ENCODE data around the gene PCBP3. TPM values are rescaled to one million over a fixed set of nuclear protein-coding genes. Genes with fewer than 3 reads are reported as not detected.

PCBP3 gene
- total RNA-seq, 1 experiment from 2014 or later: not detected

DNA sequence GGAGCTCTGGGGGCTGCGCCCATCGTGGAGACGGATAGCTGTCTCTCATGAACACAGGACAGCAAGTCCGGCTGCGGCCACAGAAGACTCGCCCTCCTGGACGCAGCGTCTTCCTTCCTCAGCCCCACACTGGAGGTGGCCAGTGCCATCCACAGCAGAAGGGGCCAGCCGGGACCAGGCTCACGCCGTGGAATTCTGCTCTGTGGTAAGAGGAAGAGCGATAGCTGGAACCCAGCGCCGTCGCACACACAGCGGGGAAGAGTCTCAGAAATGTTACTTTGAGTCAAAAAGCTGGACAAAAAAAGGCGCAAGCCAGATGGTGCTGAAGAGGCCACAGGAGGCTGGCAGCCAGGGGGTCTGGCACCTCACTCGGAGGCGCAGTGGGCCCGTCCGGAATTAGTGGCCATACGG is 224.2 kb downstream of the PCBP3 start:
- H3K9me2 ChIP-seq (ENCODE audit: insufficient read depth): no peaks in the 10 kb centered on the region
- H3K27me3 ChIP-seq (ENCODE audit: insufficient read depth, low read depth): 0 out of 2 replicates have a peak, but pooled peaks cover 9% of the 10 kb centered on the region
- H3K4me3 ChIP-seq: no peak overlapping the region
- H3K4me2 ChIP-seq: no peak overlapping the region
- H3K27ac ChIP-seq: no peak overlapping the region
- ChIA-PET POLR2A (ENCODE audit: unreplicated experiment) (no interaction called here), CTCF (no interaction called here)
- H3K9me3 ChIP-seq (ENCODE audit: insufficient read depth, low read depth): no peaks in the 10 kb centered on the region
- H3K4me1 ChIP-seq (replicated peaks; ENCODE audit: insufficient read depth): no peaks in the 10 kb centered on the region
- no peaks in the 10 kb centered on the region for H3K36me3 ChIP-seq (ENCODE audit: low read depth)
- no peaks in the 10 kb centered on the region for H4K20me1 ChIP-seq (ENCODE audit: insufficient read depth)
- no TSS peak for BruUV-seq (replicated peaks)
- intact Hi-C loops (cut with micrococcal nuclease; ENCODE audit: unreplicated experiment): no loop called here
- no peaks in the 10 kb centered on the region for H3F3A ChIP-seq (ENCODE audit: insufficient read depth, low read depth)
- TF ChIP-seq, protein P1, sequence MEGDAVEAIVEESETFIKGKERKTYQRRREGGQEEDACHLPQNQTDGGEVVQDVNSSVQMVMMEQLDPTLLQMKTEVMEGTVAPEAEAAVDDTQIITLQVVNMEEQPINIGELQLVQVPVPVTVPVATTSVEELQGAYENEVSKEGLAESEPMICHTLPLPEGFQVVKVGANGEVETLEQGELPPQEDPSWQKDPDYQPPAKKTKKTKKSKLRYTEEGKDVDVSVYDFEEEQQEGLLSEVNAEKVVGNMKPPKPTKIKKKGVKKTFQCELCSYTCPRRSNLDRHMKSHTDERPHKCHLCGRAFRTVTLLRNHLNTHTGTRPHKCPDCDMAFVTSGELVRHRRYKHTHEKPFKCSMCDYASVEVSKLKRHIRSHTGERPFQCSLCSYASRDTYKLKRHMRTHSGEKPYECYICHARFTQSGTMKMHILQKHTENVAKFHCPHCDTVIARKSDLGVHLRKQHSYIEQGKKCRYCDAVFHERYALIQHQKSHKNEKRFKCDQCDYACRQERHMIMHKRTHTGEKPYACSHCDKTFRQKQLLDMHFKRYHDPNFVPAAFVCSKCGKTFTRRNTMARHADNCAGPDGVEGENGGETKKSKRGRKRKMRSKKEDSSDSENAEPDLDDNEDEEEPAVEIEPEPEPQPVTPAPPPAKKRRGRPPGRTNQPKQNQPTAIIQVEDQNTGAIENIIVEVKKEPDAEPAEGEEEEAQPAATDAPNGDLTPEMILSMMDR (conservative IDR thresholded peaks at IDR 0.05): no peak
- TF ChIP-seq EZH2 (IDR thresholded peaks at IDR 0.05; ENCODE audit: low read depth): no peak
- DNase-seq: no peak
- no peak overlapping the region for H2AFZ ChIP-seq
- no peaks in the 10 kb centered on the region for H3K79me2 ChIP-seq (ENCODE audit: low read depth)

DNA sequence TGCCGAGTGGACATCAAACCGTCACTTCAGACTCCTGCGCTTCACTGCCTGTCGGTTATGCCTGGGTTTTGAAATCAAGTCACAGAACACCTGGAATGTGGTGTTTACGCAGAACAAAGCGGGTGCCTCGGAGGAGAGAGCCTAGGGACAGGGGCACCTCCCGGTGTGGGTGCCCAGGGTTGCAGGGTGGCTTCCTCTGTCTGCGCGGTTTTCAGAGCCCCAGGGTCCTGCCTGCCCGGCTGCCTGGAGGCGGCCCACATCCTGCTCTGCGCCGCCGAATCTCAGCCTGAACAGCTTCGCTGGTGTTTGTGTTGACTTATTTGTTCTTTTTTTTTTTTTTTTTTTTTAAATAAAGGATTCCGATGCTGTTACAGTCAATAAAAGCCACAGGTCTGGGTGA is 224.6 kb downstream of the PCBP3 start:
- H2AFZ ChIP-seq: no peak overlapping the region
- no peaks in the 10 kb centered on the region for H3K36me3 ChIP-seq (ENCODE audit: low read depth)
- ChIA-PET CTCF (no interaction called here), POLR2A (ENCODE audit: unreplicated experiment) (no interaction called here)
- H3K4me1 ChIP-seq (replicated peaks; ENCODE audit: insufficient read depth): no peaks in the 10 kb centered on the region
- intact Hi-C loops (cut with micrococcal nuclease; ENCODE audit: unreplicated experiment): no loop called here
- H3K9me3 ChIP-seq (ENCODE audit: insufficient read depth, low read depth): no peaks in the 10 kb centered on the region
- no peak overlapping the region for H3K27ac ChIP-seq
- H4K20me1 ChIP-seq (ENCODE audit: insufficient read depth): no peaks in the 10 kb centered on the region
- no peak overlapping the region for H3K4me2 ChIP-seq
- DNase-seq: no peak
- H3K4me3 ChIP-seq: no peak overlapping the region
- H3F3A ChIP-seq (ENCODE audit: insufficient read depth, low read depth): no peaks in the 10 kb centered on the region
- no TSS peak for BruUV-seq (replicated peaks)
- TF ChIP-seq, protein P1 (conservative IDR thresholded peaks at IDR 0.05): no peak
- no peak for TF ChIP-seq EZH2 (IDR thresholded peaks at IDR 0.05; ENCODE audit: low read depth)
- no peaks in the 10 kb centered on the region for H3K79me2 ChIP-seq (ENCODE audit: low read depth)
- H3K9me2 ChIP-seq (ENCODE audit: insufficient read depth): no peaks in the 10 kb centered on the region
- 0 out of 2 replicates have a peak, but pooled peaks cover 9% of the 10 kb centered on the region for H3K27me3 ChIP-seq (ENCODE audit: insufficient read depth, low read depth)

DNA sequence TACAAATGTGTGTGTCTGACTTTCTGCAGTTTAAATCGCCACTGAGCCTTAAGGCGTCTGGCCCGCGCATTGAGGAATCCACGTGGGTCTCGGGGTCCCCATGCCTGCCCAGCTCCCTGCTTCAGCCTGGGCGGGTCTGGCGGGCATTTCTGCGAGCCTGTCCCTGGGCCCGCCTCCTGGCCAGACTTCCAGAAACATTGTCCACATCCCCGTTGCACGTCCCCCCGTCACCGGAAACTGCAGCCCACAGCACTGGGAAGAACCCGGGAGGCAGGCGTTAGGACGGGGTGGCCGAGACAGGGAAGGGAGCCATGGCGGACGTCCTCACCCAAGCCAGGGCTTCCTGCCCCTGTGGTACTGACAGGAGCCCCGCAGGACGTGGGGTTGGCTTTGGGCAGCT is 225.0 kb downstream of the PCBP3 start:
- BruUV-seq (replicated peaks): no TSS peak
- Histone ChIP-seq H3K4me1 (replicated peaks; ENCODE audit: insufficient read depth) (no peaks in the 10 kb centered on the region), H3K27ac (no peak overlapping the region), H2AFZ (no peak overlapping the region), H3K9me3 (ENCODE audit: insufficient read depth, low read depth) (no peaks in the 10 kb centered on the region), H3F3A (ENCODE audit: insufficient read depth, low read depth) (no peaks in the 10 kb centered on the region), H3K27me3 (ENCODE audit: insufficient read depth, low read depth) (0 out of 2 replicates have a peak, but pooled peaks cover 9% of the 10 kb centered on the region), H3K79me2 (ENCODE audit: low read depth) (no peaks in the 10 kb centered on the region), H3K4me2 (no peak overlapping the region), H4K20me1 (ENCODE audit: insufficient read depth) (no peaks in the 10 kb centered on the region), H3K36me3 (ENCODE audit: low read depth) (no peaks in the 10 kb centered on the region), H3K9me2 (ENCODE audit: insufficient read depth) (no peaks in the 10 kb centered on the region), H3K4me3 (no peak overlapping the region)
- intact Hi-C loops (cut with micrococcal nuclease; ENCODE audit: unreplicated experiment): no loop called here
- ChIA-PET POLR2A (ENCODE audit: unreplicated experiment) (no interaction called here), CTCF (no interaction called here)
- TF ChIP-seq, protein P1 (conservative IDR thresholded peaks at IDR 0.05): no peak
- TF ChIP-seq EZH2 (IDR thresholded peaks at IDR 0.05; ENCODE audit: low read depth): no peak
- no peak for DNase-seq
